Stimulated activated CD8-positive, alpha-beta memory T cell treated with anti-CD3 and anti-CD28 coated beads, Interleukin-2, amount 100 ng/mL, for 1 hour (primary cell): ENCODE results near the gene STEAP3.
"Not testable (repeated sequence)": the region's sequence is repeated elsewhere in the genome, so short reads cannot be mapped to it uniquely, and the experiment has no call there.

Experiments
- DNase-seq, 2 donors: peaks; one replicate each; pipeline ENCODE4 v3.0.0-alpha.2; 2020; ENCODE audit warnings: low read depth in 2 of 2

STEAP3 gene

GRCh38 chr2:119261493-119262225 is 38.0 kb downstream of the STEAP3 start:
- no peak for DNase-seq

GRCh38 chr2:119263025-119263424 is 39.4 kb downstream of the STEAP3 start:
- DNase-seq = no peak

- no peak for DNase-seq
Observed at GRCh38 chr2:119263656-119264055, 40.0 kb downstream of the STEAP3 start.

GRCh38 chr2:119264781-119265692 is 41.4 kb downstream of the STEAP3 start:
- no peak for DNase-seq

- DNase-seq = no peak
Observed at GRCh38 chr2:119265693-119266066, 42.0 kb downstream of the STEAP3 start.

- no peak for DNase-seq
Observed at GRCh38 chr2:119266091-119266589, 42.5 kb downstream of the STEAP3 start.

GRCh38 chr2:119267604-119268003 is 44.0 kb downstream of the STEAP3 start:
- no peak for DNase-seq

GRCh38 chr2:119276864-119277263 is 53.2 kb downstream of the STEAP3 start:
- DNase-seq = no peak

DNA sequence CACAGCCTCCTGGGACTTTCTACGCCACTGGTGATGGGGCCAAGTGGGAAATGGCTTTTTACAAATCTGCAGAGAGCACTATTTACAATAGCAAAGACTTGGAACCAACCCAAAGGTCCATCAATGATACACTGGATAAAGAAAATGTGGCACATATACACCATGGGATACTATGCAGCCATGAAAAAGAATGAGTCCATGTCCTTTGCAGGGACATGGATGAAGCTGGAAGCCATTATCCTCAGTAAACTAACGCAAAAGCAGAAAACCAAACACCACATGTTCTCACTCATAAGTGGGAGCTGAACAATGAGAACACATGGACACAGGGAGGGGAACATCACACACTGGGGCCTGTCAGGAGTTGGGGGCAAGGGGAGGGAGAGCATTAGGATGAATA is 54.8 kb downstream of the STEAP3 start:
- DNase-seq = not testable (repeated sequence)

- DNase-seq = no peak
Observed at GRCh38 chr2:119278946-119279345, 55.3 kb downstream of the STEAP3 start.

GRCh38 chr2:119279666-119280065 is 56.0 kb downstream of the STEAP3 start:
- no peak for DNase-seq

- DNase-seq = no peak
Observed at GRCh38 chr2:119280680-119281079, 57.0 kb downstream of the STEAP3 start.

GRCh38 chr2:119282146-119282995 is 58.7 kb downstream of the STEAP3 start:
- no peak for DNase-seq

- no peak for DNase-seq
Observed at GRCh38 chr2:119282996-119283511, 59.4 kb downstream of the STEAP3 start.

GRCh38 chr2:119283873-119284331 is 60.3 kb downstream of the STEAP3 start:
- no peak for DNase-seq

GRCh38 chr2:119286661-119287060 is 63.0 kb downstream of the STEAP3 start:
- DNase-seq = no peak

GRCh38 chr2:119288576-119288975 is 64.9 kb downstream of the STEAP3 start:
- no peak for DNase-seq

DNA sequence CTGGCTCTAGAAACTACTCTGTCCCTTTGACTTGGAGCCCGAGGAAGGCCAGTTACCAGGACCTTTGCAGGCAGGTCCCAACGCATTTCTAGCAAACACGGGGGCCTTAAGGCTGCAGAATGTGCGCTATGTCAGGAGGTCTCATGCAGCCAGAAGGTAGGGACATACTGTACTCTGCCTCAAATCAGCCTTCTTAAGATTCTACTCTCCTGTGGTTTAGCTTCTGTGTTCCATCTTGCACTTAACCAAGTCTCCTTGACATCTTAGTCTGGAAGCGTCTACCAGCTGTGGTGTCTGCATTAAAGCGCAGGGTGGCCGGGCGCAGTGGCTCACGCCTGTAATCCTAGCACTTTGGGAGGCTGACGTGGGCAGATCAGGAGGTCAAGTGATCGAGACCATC is 65.5 kb downstream of the STEAP3 start:
- no peak for DNase-seq

GRCh38 chr2:119289642-119290041 is 66.0 kb downstream of the STEAP3 start:
- DNase-seq = no peak

DNA sequence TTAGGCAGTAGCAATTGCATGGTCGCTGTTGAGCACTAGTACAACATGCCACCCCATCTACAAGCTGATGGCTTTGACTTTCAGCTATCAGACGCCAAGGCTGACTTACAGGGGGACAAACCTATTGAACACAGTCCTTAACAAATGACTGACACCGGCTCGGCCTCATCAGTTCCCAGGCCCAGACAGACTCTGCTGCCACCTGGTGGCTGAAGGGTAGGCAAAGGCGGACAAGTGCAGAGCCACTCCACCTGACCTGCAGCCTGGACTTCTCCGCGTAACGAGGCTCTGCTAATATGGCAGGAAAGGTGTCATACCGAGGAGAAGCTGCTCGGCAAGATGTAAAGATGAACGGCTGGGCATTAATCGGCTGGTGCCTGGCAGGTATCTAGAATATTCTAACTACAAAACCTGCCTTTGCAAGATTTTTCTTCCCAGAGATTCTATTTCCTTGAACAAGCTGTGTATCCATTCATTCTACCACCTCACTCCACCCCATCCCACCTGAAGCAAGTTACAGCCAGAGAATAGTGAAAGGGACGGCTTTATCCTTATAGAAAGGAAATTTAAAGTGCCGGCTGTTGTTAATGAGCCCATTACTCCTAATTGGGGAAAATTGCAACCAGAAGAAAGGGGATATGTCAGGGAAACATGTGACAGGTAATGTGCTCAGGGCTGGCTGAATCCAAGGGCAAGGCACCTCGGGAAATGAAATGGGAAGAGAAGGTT is 67.4 kb downstream of the STEAP3 start:
- DNase-seq = peak; percentile 43 to 53
